Trophoblast cell (in vitro differentiated cells and primary cell): ENCODE data around the gene SRM.

Experiments
- DNase-seq, 2 donors: peaks; one replicate each; pipeline ENCODE4 v3.0.0-alpha.2; 2016
- H2AFZ ChIP-seq: 2 replicates; pipeline ENCODE4 v1.6.1; 2013; ENCODE audit warnings: low read length, moderate library complexity, mild to moderate bottlenecking; ENCODE audit not compliant: insufficient read depth, poor library complexity
- H2AK5ac ChIP-seq: 2 replicates; pipeline ENCODE4 v1.6.1; 2013; ENCODE audit warnings: mild to moderate bottlenecking, low read length
- H2BK120ac ChIP-seq: 2 replicates; pipeline ENCODE4 v1.6.1; 2013; ENCODE audit warnings: low read length, mild to moderate bottlenecking, moderate library complexity; ENCODE audit not compliant: insufficient read depth, poor library complexity
- H2BK12ac ChIP-seq: 2 replicates; pipeline ENCODE4 v1.6.1; 2013; ENCODE audit warnings: mild to moderate bottlenecking, low read length, moderate library complexity
- H2BK5ac ChIP-seq: 2 replicates; pipeline ENCODE4 v1.6.1; 2013; ENCODE audit warnings: low read length, low read depth, moderate library complexity, mild to moderate bottlenecking; ENCODE audit not compliant: poor library complexity
- H3K14ac ChIP-seq: 2 replicates; pipeline ENCODE4 v1.6.1; 2013; ENCODE audit warnings: mild to moderate bottlenecking, low read length
- H3K18ac ChIP-seq: 2 replicates; pipeline ENCODE4 v1.6.1; 2013; ENCODE audit warnings: mild to moderate bottlenecking, low read length
- H3K23ac ChIP-seq: 2 replicates; pipeline ENCODE4 v1.6.1; 2013; ENCODE audit warnings: low read length
- H3K27ac ChIP-seq: 2 replicates; pipeline ENCODE4 v1.5.1; 2013; ENCODE audit warnings: low read depth, mild to moderate bottlenecking, inconsistent platforms, low read length, moderate library complexity
- H3K27me3 ChIP-seq: 2 replicates; pipeline ENCODE4 v1.6.1; 2013; ENCODE audit warnings: inconsistent platforms, mild to moderate bottlenecking, low read length, moderate library complexity; ENCODE audit not compliant: insufficient read depth
- H3K36me3 ChIP-seq, 2 experiments: 1 replicate in 1 of 2; 2 replicates in 1 of 2; pipeline ENCODE4 v1.6.1; 2013; ENCODE audit warnings: low read length in 2 of 2, mild to moderate bottlenecking in 2 of 2, moderate library complexity in 1 of 2; ENCODE audit not compliant: insufficient read depth in 2 of 2, control insufficient read depth in 1 of 2
- H3K4ac ChIP-seq: 2 replicates; pipeline ENCODE4 v1.6.1; 2013; ENCODE audit warnings: low read depth, mild to moderate bottlenecking, low read length, moderate library complexity
- H3K4me1 ChIP-seq, 2 experiments: 1 replicate in 1 of 2; 2 replicates in 1 of 2; pipeline ENCODE4 v1.6.1; 2013; ENCODE audit warnings: low read length in 2 of 2, mild to moderate bottlenecking in 2 of 2, moderate library complexity in 1 of 2; ENCODE audit not compliant: insufficient read depth in 2 of 2, control insufficient read depth in 1 of 2
- H3K4me2 ChIP-seq: 2 replicates; pipeline ENCODE4 v1.6.1; 2013; ENCODE audit warnings: inconsistent platforms, mild to moderate bottlenecking, low read length, moderate library complexity
- H3K4me3 ChIP-seq: 2 replicates; pipeline ENCODE4 v1.5.1; 2013; ENCODE audit warnings: mild to moderate bottlenecking, low read depth, low read length, inconsistent platforms
- H3K79me1 ChIP-seq: one replicate; pipeline ENCODE4 v1.6.1; 2013; ENCODE audit warnings: low read length
- H3K79me2 ChIP-seq: 2 replicates; pipeline ENCODE4 v1.6.1; 2013; ENCODE audit warnings: low read length, mild to moderate bottlenecking; ENCODE audit not compliant: control insufficient read depth, insufficient read depth, poor library complexity
- H3K9ac ChIP-seq: 2 replicates; pipeline ENCODE4 v1.6.1; 2013; ENCODE audit warnings: mild to moderate bottlenecking, low read length
- H3K9me3 ChIP-seq: 2 replicates; pipeline ENCODE4 v1.6.1; 2013; ENCODE audit warnings: low read depth, mild to moderate bottlenecking, control low read depth, inconsistent platforms, low read length; ENCODE audit not compliant: insufficient read depth
- H4K12ac ChIP-seq: 2 replicates; pipeline ENCODE4 v1.6.1; 2013; ENCODE audit warnings: low read depth, mild to moderate bottlenecking, low read length, moderate library complexity
- H4K8ac ChIP-seq: 2 replicates; pipeline ENCODE4 v1.6.1; 2013; ENCODE audit warnings: low read depth, mild to moderate bottlenecking, low read length, moderate library complexity
- H4K91ac ChIP-seq: one replicate; pipeline ENCODE4 v1.6.1; 2013; ENCODE audit warnings: low read depth, mild to moderate bottlenecking, low read length, moderate library complexity
- WGBS: extraction: QIAGEN DNeasy Blood & Tissue Kit; methylation state at CpG from one replicate; pipeline ENCODE4 v1.1.7; 2013; ENCODE audit warnings: missing lambda C conversion rate; ENCODE audit not compliant: insufficient read length, insufficient coverage; ENCODE audit errors: extremely low coverage; 5-methylcytosine and 5-hydroxymethylcytosine counted together

The SRM gene

DNA sequence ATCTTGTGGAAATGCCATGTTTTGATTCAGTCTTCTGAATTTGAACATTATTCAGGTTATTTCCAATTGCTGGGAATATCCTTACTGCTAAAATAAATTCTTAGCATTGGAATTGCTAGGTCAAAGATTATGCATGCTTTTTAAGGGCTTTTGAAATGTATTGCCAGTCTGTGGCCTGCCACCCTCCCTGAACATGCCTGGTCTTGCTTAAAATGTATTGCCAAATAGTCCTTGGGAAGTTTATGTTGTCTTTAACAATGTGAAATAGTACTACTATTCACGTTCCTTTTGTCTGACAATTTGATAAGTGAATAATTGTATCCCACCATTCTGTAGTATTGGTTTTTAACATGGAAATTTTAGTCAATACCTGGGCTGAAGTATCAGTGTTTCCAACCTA lies 33.8 kb downstream of the SRM start:
- H3K4me3 ChIP-seq, result no peak overlapping the region
- no CpG with 5 or more reads among the region's 1 CpG for WGBS

DNA sequence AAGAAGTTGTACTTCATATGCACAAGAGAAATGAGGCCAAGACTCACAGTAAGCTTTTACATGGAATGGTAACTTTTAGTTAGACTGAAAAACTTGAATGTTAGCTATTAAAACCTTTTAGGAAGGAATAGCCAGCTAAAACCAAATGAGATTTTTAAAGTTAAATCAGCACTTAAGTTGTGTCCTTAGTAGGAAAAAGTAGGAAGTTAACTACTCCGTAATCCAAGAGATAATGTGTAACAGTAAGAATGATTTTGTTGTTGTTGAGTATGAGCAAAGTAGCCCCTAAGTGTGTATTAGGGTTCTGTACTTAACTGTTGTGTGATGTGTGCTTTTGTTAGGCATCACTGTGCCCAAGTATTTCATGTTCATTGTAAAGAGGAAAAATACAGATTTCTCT lies 34.2 kb downstream of the SRM start:
- Histone ChIP-seq H3K9ac (no peak overlapping the region), H3K79me2 (no peaks in the 10 kb centered on the region), H2AFZ (no peak overlapping the region), H2AK5ac (no peak overlapping the region), H4K8ac (no peak overlapping the region), H3K4me3 (no peak overlapping the region), H3K4ac (no peak overlapping the region), H4K91ac (no peak overlapping the region), H3K23ac (no peak overlapping the region), H4K12ac (no peak overlapping the region), H3K79me1 (no peaks in the 10 kb centered on the region), H3K27ac (no peak overlapping the region), H2BK5ac (no peak overlapping the region), H3K18ac (no peak overlapping the region), H3K27me3 (no peaks in the 10 kb centered on the region), H3K9me3 (no peaks in the 10 kb centered on the region), H3K36me3 (peaks cover 23 to 37% of the 10 kb centered on the region in 2 experiments), H3K14ac (no peak overlapping the region), H3K4me2 (no peak overlapping the region), H3K4me1 (no peaks in the 10 kb centered on the region), H2BK120ac (no peak overlapping the region), H2BK12ac (no peak overlapping the region)
- WGBS, result no CpG with 5 or more reads among the region's 1 CpG
- no peak for DNase-seq

More for the DNA sequence above, 33.8 kb downstream of the SRM start:
- Histone ChIP-seq H3K4me2 (no peak overlapping the region), H3K27ac (no peak overlapping the region), H2AFZ (no peak overlapping the region), H4K8ac (no peak overlapping the region), H3K23ac (no peak overlapping the region), H3K27me3 (no peaks in the 10 kb centered on the region), H2AK5ac (no peak overlapping the region), H2BK12ac (no peak overlapping the region), H3K9me3 (no peaks in the 10 kb centered on the region), H3K14ac (no peak overlapping the region), H3K79me2 (no peaks in the 10 kb centered on the region), H4K12ac (no peak overlapping the region), H3K4ac (no peak overlapping the region), H3K18ac (no peak overlapping the region), H3K9ac (no peak overlapping the region), H2BK120ac (no peak overlapping the region), H2BK5ac (no peak overlapping the region), H4K91ac (no peak overlapping the region), H3K4me1 (no peaks in the 10 kb centered on the region), H3K79me1 (no peaks in the 10 kb centered on the region), H3K36me3 (peaks cover 22 to 33% of the 10 kb centered on the region in 2 experiments)
- no peak for DNase-seq

DNA sequence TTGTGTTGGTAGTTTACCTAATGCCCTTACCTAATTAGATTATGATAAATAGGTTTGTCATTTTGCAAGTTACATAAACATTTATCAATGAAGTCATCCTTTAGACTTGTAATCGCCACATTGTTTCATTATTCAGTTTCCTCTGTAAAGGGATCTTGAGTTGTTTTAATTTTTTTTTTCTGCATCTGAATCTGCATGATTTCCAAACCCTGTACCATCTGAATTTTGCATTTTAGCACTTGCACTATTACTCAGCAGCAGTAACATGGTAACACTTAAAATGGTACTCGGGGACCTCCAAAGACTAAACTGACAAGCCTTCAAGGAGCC lies 35.0 kb downstream of the SRM start:
- no peaks in the 10 kb centered on the region for H3K79me2 ChIP-seq
- no peaks in the 10 kb centered on the region for H3K27me3 ChIP-seq
- H3K9me3 ChIP-seq, result no peaks in the 10 kb centered on the region
- no peak overlapping the region for H2BK12ac ChIP-seq
- no CpG with 5 or more reads among the region's 2 CpGs for WGBS
- H4K91ac ChIP-seq, result no peak overlapping the region
- H3K4me1 ChIP-seq, result no peaks in the 10 kb centered on the region
- no peak overlapping the region for H2BK120ac ChIP-seq
- no peak overlapping the region for H2AK5ac ChIP-seq
- H4K8ac ChIP-seq, result no peak overlapping the region
- H2AFZ ChIP-seq, result no peak overlapping the region
- no peaks in the 10 kb centered on the region for H3K79me1 ChIP-seq
- H4K12ac ChIP-seq, result no peak overlapping the region
- H3K9ac ChIP-seq, result no peak overlapping the region
- peaks cover 29 to 44% of the 10 kb centered on the region in 2 experiments for H3K36me3 ChIP-seq
- H3K4me3 ChIP-seq, result no peak overlapping the region
- H3K23ac ChIP-seq, result no peak overlapping the region
- no peak overlapping the region for H2BK5ac ChIP-seq
- H3K4me2 ChIP-seq, result no peak overlapping the region
- peak in 1 of 2 donors; percentile 29 for DNase-seq
- no peak overlapping the region for H3K18ac ChIP-seq
- H3K27ac ChIP-seq, result no peak overlapping the region
- no peak overlapping the region for H3K4ac ChIP-seq
- H3K14ac ChIP-seq, result no peak overlapping the region

DNA sequence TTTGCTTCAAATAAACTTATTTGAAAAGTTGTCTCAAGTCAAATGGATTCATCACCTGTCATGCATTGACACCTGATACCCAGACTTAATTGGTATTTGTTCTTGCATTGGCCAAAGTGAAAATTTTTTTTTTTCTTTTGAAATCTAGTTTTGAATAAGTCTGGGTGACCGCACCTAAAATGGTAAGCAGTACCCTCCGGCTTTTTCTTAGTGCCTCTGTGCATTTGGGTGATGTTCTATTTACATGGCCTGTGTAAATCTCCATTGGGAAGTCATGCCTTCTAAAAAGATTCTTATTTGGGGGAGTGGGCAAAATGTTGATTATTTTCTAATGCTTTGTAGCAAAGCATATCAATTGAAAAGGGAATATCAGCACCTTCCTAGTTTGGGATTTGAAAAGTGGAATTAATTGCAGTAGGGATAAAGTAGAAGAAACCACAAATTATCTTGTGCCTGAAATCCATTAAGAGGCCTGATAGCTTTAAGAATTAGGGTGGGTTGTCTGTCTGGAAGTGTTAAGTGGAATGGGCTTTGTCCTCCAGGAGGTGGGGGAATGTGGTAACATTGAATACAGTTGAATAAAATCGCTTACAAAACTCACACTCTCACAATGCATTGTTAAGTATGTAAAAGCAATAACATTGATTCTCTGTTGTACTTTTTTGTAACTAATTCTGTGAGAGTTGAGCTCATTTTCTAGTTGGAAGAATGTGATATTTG lies 35.5 kb downstream of the SRM start:
- Histone ChIP-seq H2AFZ (no peak overlapping the region), H3K4me3 (no peak overlapping the region)

More for the DNA sequence above, 35.5 kb downstream of the SRM start:
- Histone ChIP-seq H3K23ac (no peak overlapping the region), H3K14ac (no peak overlapping the region), H3K4ac (no peak overlapping the region), H2BK5ac (no peak overlapping the region), H3K27ac (no peak overlapping the region), H3K9ac (no peak overlapping the region), H3K18ac (no peak overlapping the region), H3K4me1 (no peaks in the 10 kb centered on the region), H2AK5ac (no peak overlapping the region), H4K91ac (no peak overlapping the region), H4K8ac (no peak overlapping the region), H3K9me3 (no peaks in the 10 kb centered on the region), H4K12ac (no peak overlapping the region), H2BK12ac (no peak overlapping the region), H3K36me3 (peaks cover 31 to 46% of the 10 kb centered on the region in 2 experiments), H3K4me2 (no peak overlapping the region), H2BK120ac (no peak overlapping the region), H3K27me3 (no peaks in the 10 kb centered on the region), H3K79me1 (no peaks in the 10 kb centered on the region), H3K79me2 (no peaks in the 10 kb centered on the region)
- WGBS, result no CpG with 5 or more reads among the region's 3 CpGs
- no peak for DNase-seq
